Measurements from ENCODE around the gene MLIP.

GRCh38 chr6:54099225-54099624 is 12.0 kb upstream of the MLIP start:
- no peak for TF ChIP-seq EZH2phosphoT487 (IDR thresholded peaks at IDR 0.05; ENCODE audit: insufficient read depth, low read depth)
- TF ChIP-seq EZH2 (IDR thresholded peaks at IDR 0.05; ENCODE audit: insufficient read depth, poor library complexity, severe bottlenecking): no peak
